GM13977 (cell line): Measurements from ENCODE around the gene TKT.

Experiments
- DNase-seq: peaks from one replicate; pipeline ENCODE4 v3.0.0; 2012; ENCODE audit warnings: low spot score
- CTCF ChIP-seq: IDR thresholded peaks from 2 replicates; pipeline ENCODE4 v1.5.1; 2012; ENCODE audit warnings: mild to moderate bottlenecking, control low read depth; ENCODE audit not compliant: insufficient read depth; ENCODE audit errors: extremely low read depth, missing control alignments
- in situ Hi-C: fragments of 300-500 bp; cut with MboI; formaldehyde crosslinking; loops from one replicate; pipeline ENCODE4 v1.12.0; 2022; ENCODE audit warnings: low sequenced_read_pairs, low pct_unique_long_range_greater_than_20kb, mixed read lengths, inconsistent platforms; ENCODE audit not compliant: unreplicated experiment

Gene TKT

DNA sequence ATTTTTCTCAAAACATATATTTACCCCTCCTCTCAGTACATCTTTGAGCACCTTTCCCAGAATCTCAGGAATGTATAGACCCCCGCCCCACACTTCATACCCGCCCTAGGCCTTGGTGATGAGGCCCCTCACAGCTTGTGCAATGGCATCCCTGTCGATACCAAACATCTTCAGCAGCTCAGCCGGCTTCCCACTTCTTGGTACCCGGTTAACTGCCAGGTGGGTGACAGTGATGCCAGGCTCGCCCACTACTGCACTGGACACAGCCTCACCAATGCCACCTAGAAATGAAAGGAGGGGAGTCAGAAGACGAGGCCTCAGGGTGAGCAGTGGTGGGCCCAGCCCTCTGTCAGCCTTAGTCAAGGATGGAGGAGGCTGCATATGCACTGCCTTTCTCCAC, 30.2 kb downstream of the TKT start:
- in situ Hi-C loops, result no loop called here
- no peak for DNase-seq
- no peak for TF ChIP-seq CTCF

DNA sequence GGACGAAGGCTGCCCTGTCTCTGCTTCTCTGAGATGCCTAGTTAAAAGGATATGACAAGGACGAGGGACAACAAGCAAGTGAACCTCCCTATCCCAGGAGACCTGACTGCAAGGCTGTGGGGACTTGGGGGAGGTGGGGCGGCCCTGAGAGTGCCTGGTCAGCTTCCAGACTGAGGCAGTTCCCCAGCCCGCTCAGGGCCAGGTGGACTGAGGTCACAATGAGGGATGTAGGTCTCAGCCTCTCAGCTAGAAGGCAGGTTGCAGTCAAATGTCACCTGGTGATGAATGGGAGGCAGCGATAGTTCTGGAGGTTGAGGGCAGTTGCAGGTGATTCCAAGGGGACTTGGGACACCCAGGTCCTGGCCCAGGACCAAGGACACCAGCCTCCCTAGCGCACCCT, 30.6 kb downstream of the TKT start:
- DNase-seq, result no peak
- no peak for TF ChIP-seq CTCF
- in situ Hi-C loops, result no loop called here

DNA sequence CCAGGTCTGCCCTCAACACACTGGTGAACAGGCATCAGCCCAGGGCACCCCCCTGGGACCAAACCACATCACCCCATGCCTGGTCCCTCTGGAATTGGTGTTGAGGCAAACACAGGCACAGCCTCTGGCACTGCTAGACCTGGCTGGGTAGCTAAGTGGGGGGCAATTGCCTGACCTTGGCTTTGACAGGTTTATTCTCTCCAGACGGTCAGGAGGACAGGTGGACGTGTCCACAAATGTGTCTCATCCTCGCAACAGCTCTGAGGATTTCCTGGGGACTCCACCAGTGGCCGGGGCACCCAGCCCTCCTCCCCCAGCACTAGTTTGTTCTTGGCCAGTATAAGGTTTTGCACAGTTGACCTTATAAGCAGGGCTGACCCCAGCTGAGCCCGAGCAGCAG, 31.3 kb downstream of the TKT start:
- DNase-seq, result no peak
- in situ Hi-C loops, result no loop called here
- TF ChIP-seq CTCF, result no peak

GRCh38 chr3:53224026-53224425, 31.8 kb downstream of the TKT start:
- no peak for TF ChIP-seq CTCF
- in situ Hi-C loops, result no loop called here
- no peak for DNase-seq

- DNase-seq, result no peak
- no peak for TF ChIP-seq CTCF
- in situ Hi-C loops, result no loop called here
Observed at GRCh38 chr3:53223541-53223966, 32.3 kb downstream of the TKT start.

GRCh38 chr3:53223025-53223424, 32.8 kb downstream of the TKT start:
- DNase-seq, result no peak
- in situ Hi-C loops, result no loop called here
- TF ChIP-seq CTCF, result no peak
